ENCODE results near the gene ABCA2. TPM values are rescaled to one million over a fixed set of nuclear protein-coding genes. Genes with fewer than 3 reads are reported as not detected.

The ABCA2 gene
- total and polyA plus RNA-seq, 11 donors: 13.1 to 44.3 (median 30.6) TPM

DNA sequence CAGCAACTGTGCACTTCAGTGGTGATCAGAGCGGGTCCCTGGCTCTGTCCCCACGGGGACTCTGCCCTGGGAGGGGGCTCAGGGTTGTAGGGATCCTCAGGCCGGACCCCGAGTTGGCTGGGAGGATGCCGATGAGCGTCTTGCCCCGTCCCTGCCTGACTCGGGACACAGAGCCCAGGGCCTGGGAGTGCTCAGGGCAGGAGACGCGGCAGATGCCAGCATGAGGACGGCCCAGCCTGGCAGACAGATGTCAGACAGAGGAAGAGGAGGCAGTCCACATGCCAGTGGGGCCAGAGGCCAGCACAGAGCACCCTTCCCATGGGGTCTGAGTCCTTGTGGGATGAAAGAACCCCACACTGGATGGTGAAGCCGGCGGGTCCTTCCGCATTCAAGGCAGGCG, 64.7 kb downstream of the ABCA2 start:
- no peaks in the 10 kb centered on the region for H3K36me3 ChIP-seq
- peaks cover 4 to 46% (median 28%) of the 10 kb centered on the region in 12 donors for H3K4me1 ChIP-seq
- ATAC-seq (no peak), DNase-seq (no peak)
- no peaks in the 10 kb centered on the region for H3K27me3 ChIP-seq
- 88 to 94% (median 90%) methylated on average over 14 to 15 of the region's 15 CpGs for WGBS, 4 donors
- intact Hi-C loops (cut with DNase I): no loop called here
- H3K9me3 ChIP-seq: no peaks in the 10 kb centered on the region
- H3K27ac ChIP-seq: peak overlapping the region in 1 of 12 donors; percentile 7
- H3K4me3 ChIP-seq: no peak overlapping the region
- TF ChIP-seq, protein P1, sequence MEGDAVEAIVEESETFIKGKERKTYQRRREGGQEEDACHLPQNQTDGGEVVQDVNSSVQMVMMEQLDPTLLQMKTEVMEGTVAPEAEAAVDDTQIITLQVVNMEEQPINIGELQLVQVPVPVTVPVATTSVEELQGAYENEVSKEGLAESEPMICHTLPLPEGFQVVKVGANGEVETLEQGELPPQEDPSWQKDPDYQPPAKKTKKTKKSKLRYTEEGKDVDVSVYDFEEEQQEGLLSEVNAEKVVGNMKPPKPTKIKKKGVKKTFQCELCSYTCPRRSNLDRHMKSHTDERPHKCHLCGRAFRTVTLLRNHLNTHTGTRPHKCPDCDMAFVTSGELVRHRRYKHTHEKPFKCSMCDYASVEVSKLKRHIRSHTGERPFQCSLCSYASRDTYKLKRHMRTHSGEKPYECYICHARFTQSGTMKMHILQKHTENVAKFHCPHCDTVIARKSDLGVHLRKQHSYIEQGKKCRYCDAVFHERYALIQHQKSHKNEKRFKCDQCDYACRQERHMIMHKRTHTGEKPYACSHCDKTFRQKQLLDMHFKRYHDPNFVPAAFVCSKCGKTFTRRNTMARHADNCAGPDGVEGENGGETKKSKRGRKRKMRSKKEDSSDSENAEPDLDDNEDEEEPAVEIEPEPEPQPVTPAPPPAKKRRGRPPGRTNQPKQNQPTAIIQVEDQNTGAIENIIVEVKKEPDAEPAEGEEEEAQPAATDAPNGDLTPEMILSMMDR (IDR thresholded peaks at IDR 0.05): no peak
- no peak for TF ChIP-seq POLR2A (IDR thresholded peaks at IDR 0.05)

DNA sequence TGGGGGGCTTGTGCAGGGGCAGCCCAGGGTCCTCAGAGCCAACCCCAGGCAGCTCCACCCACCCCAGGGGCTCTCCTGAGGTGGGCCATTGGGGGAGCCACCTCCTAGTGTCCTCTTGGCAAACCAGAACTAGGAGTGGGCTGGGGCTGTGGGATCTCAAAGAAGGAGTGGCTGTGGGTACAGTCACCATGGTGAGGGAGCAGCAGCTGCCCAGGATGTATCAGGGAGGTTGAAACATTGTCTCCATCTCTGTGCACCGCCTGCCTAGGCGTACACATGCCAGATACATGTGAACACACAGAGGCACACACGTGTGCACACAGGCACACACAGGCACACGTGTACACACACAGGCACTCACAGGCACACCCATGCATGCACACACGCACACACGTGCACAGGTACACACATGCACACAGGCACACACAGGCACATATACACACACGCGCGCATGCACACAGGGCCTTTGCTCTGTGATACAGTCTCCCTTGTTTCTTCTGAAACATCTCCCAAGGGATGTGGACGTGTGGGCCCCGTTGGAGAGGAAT, 65.3 kb downstream of the ABCA2 start:
- H3K9me3 ChIP-seq: no peaks in the 10 kb centered on the region
- H3K27ac ChIP-seq: no peak overlapping the region
- no peak for TF ChIP-seq POLR2A (IDR thresholded peaks at IDR 0.05)
- TF ChIP-seq, protein P1 (IDR thresholded peaks at IDR 0.05): no peak
- WGBS, 4 donors: 81 to 88% (median 84%) methylated on average over 11 of the region's 11 CpGs
- ATAC-seq (no peak), DNase-seq (no peak)
- H3K27me3 ChIP-seq: no peaks in the 10 kb centered on the region
- H3K4me1 ChIP-seq: peaks cover 4 to 46% (median 28%) of the 10 kb centered on the region in 12 donors
- H3K4me3 ChIP-seq: no peak overlapping the region
- intact Hi-C loops (cut with DNase I): no loop called here
- H3K36me3 ChIP-seq: no peaks in the 10 kb centered on the region

DNA sequence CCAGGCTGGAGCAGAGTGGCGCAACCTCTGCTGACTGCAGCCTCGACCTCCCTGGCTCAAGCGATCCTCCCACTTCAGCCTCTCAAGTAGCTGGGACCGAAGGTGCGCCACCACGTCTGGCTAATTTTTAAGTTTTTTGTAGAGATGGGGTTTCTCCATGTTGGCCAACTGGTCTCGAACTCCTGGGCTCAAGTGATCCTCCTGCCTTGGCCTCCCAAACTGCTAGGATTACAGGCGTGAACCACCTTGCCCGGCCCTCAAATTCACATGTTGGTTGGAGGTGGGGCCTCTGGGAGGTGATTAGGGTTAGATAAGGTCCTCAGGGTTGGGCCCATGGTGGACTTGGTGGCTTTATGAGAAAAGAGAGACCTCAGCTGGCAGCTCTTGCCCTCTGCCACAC, 65.9 kb downstream of the ABCA2 start:
- H3K27ac ChIP-seq: peak overlapping the region in 2 of 12 donors; percentile 34 to 60
- intact Hi-C loops (cut with DNase I): no loop called here

DNA sequence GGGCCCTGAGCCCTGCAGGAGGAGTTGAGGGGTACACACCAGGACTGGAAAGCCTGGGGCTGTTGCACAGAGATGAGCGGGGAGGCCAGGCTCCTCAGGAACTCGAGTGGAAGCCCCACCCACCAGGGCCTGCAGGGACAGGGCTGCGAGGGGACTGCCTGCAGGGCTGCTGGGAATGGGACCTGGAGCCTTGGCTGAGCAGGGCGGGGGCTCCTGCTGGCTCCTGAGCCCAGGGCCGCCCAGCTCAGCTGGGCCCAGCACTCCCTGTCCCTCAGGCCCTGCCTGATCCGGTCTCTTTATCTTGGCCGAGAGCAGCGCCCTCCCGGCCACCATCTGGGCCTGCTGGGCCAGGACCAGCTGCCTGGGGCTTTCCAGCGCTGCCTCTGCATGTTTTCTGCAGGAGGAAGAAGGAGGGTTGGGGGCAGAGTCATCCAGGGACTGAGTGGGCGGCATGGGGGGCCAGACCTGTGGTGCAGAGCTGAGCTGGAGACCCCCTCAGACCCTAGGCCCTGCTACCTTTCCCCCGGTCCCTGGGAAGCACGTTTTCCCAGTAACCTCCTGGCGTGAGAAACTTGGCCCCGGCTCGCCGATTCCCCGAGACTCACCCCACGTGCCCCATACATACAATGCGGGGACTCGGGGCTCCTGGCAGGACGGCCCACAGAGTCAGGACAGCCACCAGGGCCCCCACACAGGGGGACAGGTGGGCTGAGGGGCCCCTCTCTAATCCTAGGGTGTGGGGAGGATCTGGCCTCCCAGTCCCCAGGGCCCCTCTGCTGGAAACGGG, 66.6 kb downstream of the ABCA2 start:
- ATAC-seq (peak; percentile 55 to 86 (median 78)), DNase-seq (peak in 2 of 5 donors; percentile 70 to 79)
- Histone ChIP-seq H3K9me3 (no peaks in the 10 kb centered on the region), H3K4me1 (peaks cover 4 to 44% (median 28%) of the 10 kb centered on the region in 12 donors), H3K4me3 (no peak overlapping the region), H3K36me3 (no peaks in the 10 kb centered on the region), H3K27me3 (no peaks in the 10 kb centered on the region), H3K27ac (peak overlapping the region in 8 of 12 donors; percentile 1 to 60 (median 32))
- intact Hi-C loops (cut with DNase I): no loop called here
- TF ChIP-seq, protein P1 (IDR thresholded peaks at IDR 0.05): no peak
- TF ChIP-seq POLR2A (IDR thresholded peaks at IDR 0.05): no peak
- 47 to 75% (median 66%) methylated on average over 9 to 23 of the region's 23 CpGs for WGBS, 4 donors

More for the DNA sequence above, 65.9 kb downstream of the ABCA2 start:
- TF ChIP-seq POLR2A (IDR thresholded peaks at IDR 0.05): no peak
- TF ChIP-seq, protein P1 (IDR thresholded peaks at IDR 0.05): no peak
- 95 to 98% (median 96%) methylated on average over 9 of the region's 9 CpGs for WGBS, 4 donors
- DNase-seq (no peak), ATAC-seq (no peak)
- Histone ChIP-seq H3K4me1 (peaks cover 4 to 46% (median 28%) of the 10 kb centered on the region in 12 donors), H3K36me3 (no peaks in the 10 kb centered on the region), H3K27me3 (no peaks in the 10 kb centered on the region), H3K9me3 (no peaks in the 10 kb centered on the region), H3K4me3 (no peak overlapping the region)
